ENCODE data around the gene WDR6. TPM values are rescaled to one million over a fixed set of nuclear protein-coding genes. Genes with fewer than 3 reads are reported as not detected.

Gene WDR6
- total RNA-seq, 1 experiment from 2014 or later: 174 TPM

GRCh38 chr3:48996640-48997039 is 10.6 kb upstream of the WDR6 start:
- Histone ChIP-seq H3K4me2 (ENCODE audit: low read length) (no peak overlapping the region), H3K9ac (ENCODE audit: low read length) (no peak overlapping the region), H3K4me3 (replicated peaks in 1 of 2; ENCODE audit: low read depth in 1 of 2, low read length in 2 of 2) (no peak overlapping the region), H3K36me3 (ENCODE audit: control insufficient read depth in 1 of 2, insufficient read depth in 2 of 2, low read length in 2 of 2) (peaks cover 3 to 6% of the 10 kb centered on the region in 2 experiments; a peak in 2 of 4 replicates), H3K27me3 (ENCODE audit: insufficient read depth, low read length) (no peaks in the 10 kb centered on the region), H3K79me2 (ENCODE audit: insufficient read depth, low read length) (peaks cover 28% of the 10 kb centered on the region), H4K20me1 (ENCODE audit: insufficient read depth) (no peaks in the 10 kb centered on the region), H3K9me3 (ENCODE audit: control insufficient read depth in 1 of 2, insufficient read depth in 1 of 2, low read depth in 1 of 2, low read length in 2 of 2) (no peaks in the 10 kb centered on the region), H3K27ac (ENCODE audit: low read depth, low read length) (no peak overlapping the region), H3K4me1 (ENCODE audit: control insufficient read depth in 1 of 2, insufficient read depth in 2 of 2, low read length in 2 of 2) (peaks cover 1 to 2% of the 10 kb centered on the region in 2 experiments; a peak in 3 of 4 replicates), H3K9me2 (ENCODE audit: insufficient read depth) (no peaks in the 10 kb centered on the region), H2AFZ (ENCODE audit: low read depth, low read length, poor library complexity, severe bottlenecking) (no peak overlapping the region)
- no TSS peak for BruUV-seq (replicated peaks)
- ChIA-PET POLR2A (no interaction called here), RAD21 (ENCODE audit: low non-redundant PET in 1 of 2, low total read pairs in 2 of 2, uncharacterized antibody in 2 of 2, unreplicated experiment in 2 of 2) (no interaction called here), CTCF (interaction anchor here (1.4 kb wide), 1 partner anchor 9 kb away, joined by 5 read pairs; no protein-coding TSS in a partner anchor)
- TF ChIP-seq ZNF274 (IDR thresholded peaks at IDR 0.05; ENCODE audit: low read depth, low read length) (no peak), TCF7L2 (IDR thresholded peaks at IDR 0.05; ENCODE audit: borderline replicate concordance, extremely low read depth, insufficient read depth, insufficient read length) (no peak), ELF1 (IDR thresholded peaks at IDR 0.05; ENCODE audit: borderline replicate concordance, low read depth) (no peak), CTCF (IDR thresholded peaks at IDR 0.05 in 2 of 3, conservative IDR thresholded peaks at IDR 0.05 in 1 of 3; ENCODE audit: borderline replicate concordance in 1 of 3, insufficient read depth in 1 of 3, low read depth in 2 of 3, low read length in 2 of 3) (no peak), POLR2AphosphoS5 (IDR thresholded peaks at IDR 0.05; ENCODE audit: low read depth, low read length) (no peak), MAX (IDR thresholded peaks at IDR 0.05) (no peak), SP1 (IDR thresholded peaks at IDR 0.05; ENCODE audit: low read depth) (no peak), RAD21 (IDR thresholded peaks at IDR 0.05; ENCODE audit: low read depth) (no peak), FOSL1 (IDR thresholded peaks at IDR 0.05; ENCODE audit: low read depth) (no peak), REST (IDR thresholded peaks at IDR 0.05; ENCODE audit: low read depth) (no peak), YY1 (IDR thresholded peaks at IDR 0.05; ENCODE audit: extremely low read depth, insufficient replicate concordance, low read depth, low read length) (no peak)
- ATAC-seq: no peak
- intact Hi-C loops (cut with micrococcal nuclease): no loop called here
- no peak for DNase-seq (ENCODE audit: low read depth, low spot score)
